Measurements from ENCODE around the gene SNCAIP.
"Not testable (repeated sequence)": the region's sequence is repeated elsewhere in the genome, so short reads cannot be mapped to it uniquely, and the experiment has no call there.

The SNCAIP gene

GRCh38 chr5:122371511-122372151 lies 59.6 kb downstream of the SNCAIP start:
- no peak for TF ChIP-seq CTCF (IDR thresholded peaks at IDR 0.05; ENCODE audit: control extremely low read depth, extremely low read depth, low read depth, missing control alignments)
- DNase-seq (ENCODE audit: extremely low spot score) = no peak
- ChIA-PET POLR2A (no interaction called here), CTCF (interaction anchor here (0.8 kb wide), 1 partner anchor 31 kb away, joined by 3 read pairs; no protein-coding TSS in a partner anchor)

- CTCF ChIA-PET = interaction anchor here (1.6 kb wide), 1 partner anchor 18 kb away, joined by 4 read pairs; no protein-coding TSS in a partner anchor
- TF ChIP-seq CTCF (IDR thresholded peaks at IDR 0.05; ENCODE audit: control extremely low read depth, extremely low read depth, low read depth, missing control alignments) = no peak
- DNase-seq (ENCODE audit: extremely low spot score) = no peak
- POLR2A ChIA-PET = no interaction called here
These were observed 62.1 kb downstream of the SNCAIP start for GRCh38 chr5:122374110-122374509.

GRCh38 chr5:122375801-122376200 lies 63.8 kb downstream of the SNCAIP start:
- CTCF ChIA-PET = no interaction called here
- TF ChIP-seq CTCF (IDR thresholded peaks at IDR 0.05; ENCODE audit: control extremely low read depth, extremely low read depth, low read depth, missing control alignments) = no peak
- POLR2A ChIA-PET = no interaction called here

GRCh38 chr5:122376250-122376649 lies 64.2 kb downstream of the SNCAIP start:
- TF ChIP-seq CTCF (IDR thresholded peaks at IDR 0.05; ENCODE audit: control extremely low read depth, extremely low read depth, low read depth, missing control alignments) = no peak
- DNase-seq (ENCODE audit: extremely low spot score) = no peak
- CTCF ChIA-PET = no interaction called here
- POLR2A ChIA-PET = no interaction called here

More at GRCh38 chr5:122375801-122376200, 63.8 kb downstream of the SNCAIP start:
- DNase-seq (ENCODE audit: extremely low spot score) = no peak

- DNase-seq (ENCODE audit: extremely low spot score) = no peak
These were observed 65.0 kb downstream of the SNCAIP start for GRCh38 chr5:122377026-122377425.

GRCh38 chr5:122382938-122383337 lies 70.9 kb downstream of the SNCAIP start:
- CTCF ChIA-PET; DNase-seq (ENCODE audit: extremely low spot score); POLR2A ChIA-PET: not testable (repeated sequence)

More at GRCh38 chr5:122377026-122377425, 65.0 kb downstream of the SNCAIP start:
- TF ChIP-seq CTCF (IDR thresholded peaks at IDR 0.05; ENCODE audit: control extremely low read depth, extremely low read depth, low read depth, missing control alignments) = no peak
- CTCF ChIA-PET = no interaction called here
- POLR2A ChIA-PET = no interaction called here

GRCh38 chr5:122384739-122385235 lies 72.8 kb downstream of the SNCAIP start:
- DNase-seq (ENCODE audit: extremely low spot score) = no peak
- POLR2A ChIA-PET = no interaction called here
- CTCF ChIA-PET = interaction anchor here (1.5 kb wide), 1 partner anchor 185 kb away, joined by 4 read pairs; no protein-coding TSS in a partner anchor
- no peak for TF ChIP-seq CTCF (IDR thresholded peaks at IDR 0.05; ENCODE audit: control extremely low read depth, extremely low read depth, low read depth, missing control alignments)

Measured in GM10248 (cell line).